Measurements from ENCODE around the gene MARCHF4. TPM values are rescaled to one million over a fixed set of nuclear protein-coding genes. Genes with fewer than 3 reads are reported as not detected.

MARCHF4 gene
- total RNA-seq, 1 donor from 2014 or later = not detected

GRCh38 chr2:216406826-216407225 lies 34.5 kb upstream of the MARCHF4 start:
- no peak for DNase-seq (ENCODE audit: low read depth)
- H3K36me3 ChIP-seq (ENCODE audit: control insufficient read depth, insufficient read depth, low read length) = no peaks in the 10 kb centered on the region
- H3K4me3 ChIP-seq (ENCODE audit: low read depth, low read length) = no peak overlapping the region
- H3K27me3 ChIP-seq (ENCODE audit: control insufficient read depth, insufficient read depth, low read length) = no peaks in the 10 kb centered on the region
- TF ChIP-seq, protein P1, sequence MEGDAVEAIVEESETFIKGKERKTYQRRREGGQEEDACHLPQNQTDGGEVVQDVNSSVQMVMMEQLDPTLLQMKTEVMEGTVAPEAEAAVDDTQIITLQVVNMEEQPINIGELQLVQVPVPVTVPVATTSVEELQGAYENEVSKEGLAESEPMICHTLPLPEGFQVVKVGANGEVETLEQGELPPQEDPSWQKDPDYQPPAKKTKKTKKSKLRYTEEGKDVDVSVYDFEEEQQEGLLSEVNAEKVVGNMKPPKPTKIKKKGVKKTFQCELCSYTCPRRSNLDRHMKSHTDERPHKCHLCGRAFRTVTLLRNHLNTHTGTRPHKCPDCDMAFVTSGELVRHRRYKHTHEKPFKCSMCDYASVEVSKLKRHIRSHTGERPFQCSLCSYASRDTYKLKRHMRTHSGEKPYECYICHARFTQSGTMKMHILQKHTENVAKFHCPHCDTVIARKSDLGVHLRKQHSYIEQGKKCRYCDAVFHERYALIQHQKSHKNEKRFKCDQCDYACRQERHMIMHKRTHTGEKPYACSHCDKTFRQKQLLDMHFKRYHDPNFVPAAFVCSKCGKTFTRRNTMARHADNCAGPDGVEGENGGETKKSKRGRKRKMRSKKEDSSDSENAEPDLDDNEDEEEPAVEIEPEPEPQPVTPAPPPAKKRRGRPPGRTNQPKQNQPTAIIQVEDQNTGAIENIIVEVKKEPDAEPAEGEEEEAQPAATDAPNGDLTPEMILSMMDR (IDR thresholded peaks at IDR 0.05; ENCODE audit: insufficient read depth, low read length, severe bottlenecking) = no peak
- FAIRE-seq = no peak

GRCh38 chr2:216405588-216405987 lies 33.3 kb upstream of the MARCHF4 start:
- TF ChIP-seq, protein P1 (IDR thresholded peaks at IDR 0.05; ENCODE audit: insufficient read depth, low read length, severe bottlenecking) = no peak
- Histone ChIP-seq H3K27me3 (ENCODE audit: control insufficient read depth, insufficient read depth, low read length) (no peaks in the 10 kb centered on the region), H3K4me3 (ENCODE audit: low read depth, low read length) (no peak overlapping the region), H3K36me3 (ENCODE audit: control insufficient read depth, insufficient read depth, low read length) (no peaks in the 10 kb centered on the region)
- DNase-seq (ENCODE audit: low read depth) = peak; percentile 36
- FAIRE-seq = no peak

DNA sequence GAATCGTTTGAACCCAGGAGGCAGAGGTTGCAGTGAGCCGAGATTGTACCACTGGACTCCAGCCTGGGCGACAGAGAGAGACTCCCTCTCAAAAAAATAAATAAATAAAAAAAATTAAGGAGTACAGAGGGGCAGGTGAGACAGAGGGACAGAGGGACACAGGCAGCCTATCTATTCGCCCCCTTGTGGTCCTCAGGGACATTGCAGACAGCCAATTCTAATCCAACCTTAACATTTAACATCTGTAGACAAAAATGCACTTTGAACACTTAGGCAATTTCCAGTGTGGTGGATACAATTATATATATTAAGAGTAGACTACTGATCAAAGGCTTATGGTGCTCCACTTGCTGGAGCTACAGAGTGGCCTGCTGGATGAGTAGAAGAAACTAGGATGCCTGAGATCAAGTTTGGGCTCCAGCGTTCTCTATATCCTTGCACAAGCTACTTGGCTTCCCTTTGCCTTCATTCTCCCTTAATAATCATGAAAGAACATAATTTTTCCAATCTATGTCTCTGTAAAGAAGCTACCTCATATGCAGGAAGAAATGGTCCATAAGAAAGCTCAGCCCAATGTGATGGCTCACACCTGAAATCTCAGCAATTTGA lies 31.8 kb upstream of the MARCHF4 start:
- FAIRE-seq (no peak), DNase-seq (ENCODE audit: low read depth) (peak; percentile 30)
- no peaks in the 10 kb centered on the region for H3K27me3 ChIP-seq (ENCODE audit: control insufficient read depth, insufficient read depth, low read length)
- H3K4me3 ChIP-seq (ENCODE audit: low read depth, low read length) = no peak overlapping the region
- TF ChIP-seq, protein P1 (IDR thresholded peaks at IDR 0.05; ENCODE audit: insufficient read depth, low read length, severe bottlenecking) = peak; percentile 76
- no peaks in the 10 kb centered on the region for H3K36me3 ChIP-seq (ENCODE audit: control insufficient read depth, insufficient read depth, low read length)

- no peak for FAIRE-seq
Measured at GRCh38 chr2:216402751-216403150, 30.5 kb upstream of the MARCHF4 start.

GRCh38 chr2:216399621-216400020 lies 27.3 kb upstream of the MARCHF4 start:
- no peaks in the 10 kb centered on the region for H3K27me3 ChIP-seq (ENCODE audit: control insufficient read depth, insufficient read depth, low read length)
- no peak overlapping the region for H3K4me3 ChIP-seq (ENCODE audit: low read depth, low read length)
- DNase-seq (ENCODE audit: low read depth) = no peak
- no peak for FAIRE-seq
- H3K36me3 ChIP-seq (ENCODE audit: control insufficient read depth, insufficient read depth, low read length) = no peaks in the 10 kb centered on the region
- TF ChIP-seq, protein P1 (IDR thresholded peaks at IDR 0.05; ENCODE audit: insufficient read depth, low read length, severe bottlenecking) = no peak

More at GRCh38 chr2:216402751-216403150, 30.5 kb upstream of the MARCHF4 start:
- Histone ChIP-seq H3K36me3 (ENCODE audit: control insufficient read depth, insufficient read depth, low read length) (no peaks in the 10 kb centered on the region), H3K27me3 (ENCODE audit: control insufficient read depth, insufficient read depth, low read length) (no peaks in the 10 kb centered on the region), H3K4me3 (ENCODE audit: low read depth, low read length) (no peak overlapping the region)
- TF ChIP-seq, protein P1 (IDR thresholded peaks at IDR 0.05; ENCODE audit: insufficient read depth, low read length, severe bottlenecking) = no peak
- DNase-seq (ENCODE audit: low read depth) = no peak

GRCh38 chr2:216394881-216395280 lies 22.6 kb upstream of the MARCHF4 start:
- Histone ChIP-seq H3K36me3 (ENCODE audit: control insufficient read depth, insufficient read depth, low read length) (no peaks in the 10 kb centered on the region), H3K4me3 (ENCODE audit: low read depth, low read length) (no peak overlapping the region), H3K27me3 (ENCODE audit: control insufficient read depth, insufficient read depth, low read length) (no peaks in the 10 kb centered on the region)
- no peak for FAIRE-seq
- TF ChIP-seq, protein P1 (IDR thresholded peaks at IDR 0.05; ENCODE audit: insufficient read depth, low read length, severe bottlenecking) = no peak
- no peak for DNase-seq (ENCODE audit: low read depth)

Data from bronchial epithelial cell (primary cell).